HepG2 (cell line): Measurements from ENCODE around the gene SLC16A1. TPM values are rescaled to one million over a fixed set of nuclear protein-coding genes. Genes with fewer than 3 reads are reported as not detected.

Experiments used
- HES4 ChIP-seq: sonication (generic); formaldehyde crosslinking; IDR thresholded peaks from 2 replicates; pipeline ENCODE4 v1.9.0; 2021; ENCODE audit warnings: mild to moderate bottlenecking, missing genetic modification reagents, borderline replicate concordance
- JDP2 ChIP-seq: sonication (generic); formaldehyde crosslinking; IDR thresholded peaks from 2 replicates; pipeline ENCODE4 v1.8.1; 2022; ENCODE audit warnings: missing genetic modification reagents, borderline replicate concordance
- JUND ChIP-seq: sonication (generic); formaldehyde crosslinking; IDR thresholded peaks from 2 replicates; pipeline ENCODE4 v1.8.0; 2022; ENCODE audit warnings: mild to moderate bottlenecking, missing genetic modification reagents
- SATB2 ChIP-seq: sonication (generic); formaldehyde crosslinking; IDR thresholded peaks from 2 replicates; pipeline ENCODE4 v1.5.0; 2020; ENCODE audit warnings: missing genetic modification reagents
- TOPORS ChIP-seq: sonication (generic); formaldehyde crosslinking; IDR thresholded peaks from 2 replicates; pipeline ENCODE4 v1.8.0; 2023; ENCODE audit warnings: mild to moderate bottlenecking, missing genetic modification reagents
- ZIK1 ChIP-seq: sonication (generic); formaldehyde crosslinking; IDR thresholded peaks from 2 replicates; pipeline ENCODE4 v1.5.0; 2020; ENCODE audit warnings: mild to moderate bottlenecking, low read depth, missing genetic modification reagents, borderline replicate concordance
- ZNF276 ChIP-seq: sonication (generic); formaldehyde crosslinking; IDR thresholded peaks from 2 replicates; pipeline ENCODE4 v1.4.0; 2020; ENCODE audit warnings: mild to moderate bottlenecking, low read depth, missing genetic modification reagents
- ZNF441 ChIP-seq: sonication (generic); formaldehyde crosslinking; IDR thresholded peaks from 2 replicates; pipeline ENCODE4 v1.7.0; 2021; ENCODE audit warnings: missing genetic modification reagents, borderline replicate concordance
- ZNF451 ChIP-seq: sonication (generic); formaldehyde crosslinking; IDR thresholded peaks from 2 replicates; pipeline ENCODE4 v1.5.0; 2020; ENCODE audit warnings: mild to moderate bottlenecking, missing genetic modification reagents
- ZNF496 ChIP-seq: sonication (generic); formaldehyde crosslinking; IDR thresholded peaks from 2 replicates; pipeline ENCODE4 v1.8.1; 2023; ENCODE audit warnings: mild to moderate bottlenecking, moderate library complexity, missing genetic modification reagents; ENCODE audit not compliant: insufficient replicate concordance
- ZNF543 ChIP-seq: sonication (generic); formaldehyde crosslinking; IDR thresholded peaks from 2 replicates; pipeline ENCODE4 v1.4.0; 2020; ENCODE audit warnings: mild to moderate bottlenecking, missing genetic modification reagents
- ZNF550 ChIP-seq: sonication (generic); formaldehyde crosslinking; IDR thresholded peaks from 2 replicates; pipeline ENCODE4 v1.4.0; 2020; ENCODE audit warnings: mild to moderate bottlenecking, missing genetic modification reagents, borderline replicate concordance
- ZNF646 ChIP-seq: sonication (generic); formaldehyde crosslinking; IDR thresholded peaks from 2 replicates; pipeline ENCODE4 v1.9.0; 2021; ENCODE audit warnings: mild to moderate bottlenecking, missing genetic modification reagents
- ZSCAN20 ChIP-seq: sonication (generic); formaldehyde crosslinking; IDR thresholded peaks from 2 replicates; pipeline ENCODE4 v1.4.0; 2020; ENCODE audit warnings: missing genetic modification reagents, mild to moderate bottlenecking, borderline replicate concordance
- polyA plus RNA-seq, 8 experiments: library from polyadenylated mRNA; depleted of rRNA in 3 of 8; stranded (reverse) in 7 of 8; unstranded in 1 of 8; fragments of >200 nt; fragmentation: Illumina TruSeq in 4 of 8; extraction: Trizol in 4 of 8; gene quantifications; 2 replicates each; pipeline versions ENCODE4 v1.2.1 to v1.2.3, GENCODE V29; 2011 to 2016; ENCODE audit warnings: low read depth in 4 of 8, missing spikeins in 1 of 8, mixed read lengths in 1 of 8; ENCODE audit not compliant: insufficient read depth in 1 of 8
- total RNA-seq, 5 experiments: library from RNA; depleted of rRNA; stranded (reverse); fragments of >200 nt; fragmentation: Illumina TruSeq; extraction: Trizol; gene quantifications; 2 replicates each; pipeline ENCODE4 v1.2.3, GENCODE V29; 2016; ENCODE audit warnings: low read depth in 1 of 5
- TF ChIP-seq, protein P1 (sequence below): sonication (generic); formaldehyde crosslinking; conservative IDR thresholded peaks from 2 replicates; pipeline ENCODE4 v1.4.0; 2020; ENCODE audit warnings: mild to moderate bottlenecking, missing genetic modification reagents, moderate library complexity
- TF ChIP-seq, protein P2 (sequence below): IDR thresholded peaks from 2 replicates; pipeline ENCODE4 v1.6.1; 2016; ENCODE audit warnings: mild to moderate bottlenecking, missing biosample characterization, missing genetic modification reagents

Gene SLC16A1
- total and polyA plus RNA-seq, 2 of the 13 experiments (the other 11 are each of a cell fraction or from before 2014, with no cell fraction given): 106 to 142 TPM

DNA sequence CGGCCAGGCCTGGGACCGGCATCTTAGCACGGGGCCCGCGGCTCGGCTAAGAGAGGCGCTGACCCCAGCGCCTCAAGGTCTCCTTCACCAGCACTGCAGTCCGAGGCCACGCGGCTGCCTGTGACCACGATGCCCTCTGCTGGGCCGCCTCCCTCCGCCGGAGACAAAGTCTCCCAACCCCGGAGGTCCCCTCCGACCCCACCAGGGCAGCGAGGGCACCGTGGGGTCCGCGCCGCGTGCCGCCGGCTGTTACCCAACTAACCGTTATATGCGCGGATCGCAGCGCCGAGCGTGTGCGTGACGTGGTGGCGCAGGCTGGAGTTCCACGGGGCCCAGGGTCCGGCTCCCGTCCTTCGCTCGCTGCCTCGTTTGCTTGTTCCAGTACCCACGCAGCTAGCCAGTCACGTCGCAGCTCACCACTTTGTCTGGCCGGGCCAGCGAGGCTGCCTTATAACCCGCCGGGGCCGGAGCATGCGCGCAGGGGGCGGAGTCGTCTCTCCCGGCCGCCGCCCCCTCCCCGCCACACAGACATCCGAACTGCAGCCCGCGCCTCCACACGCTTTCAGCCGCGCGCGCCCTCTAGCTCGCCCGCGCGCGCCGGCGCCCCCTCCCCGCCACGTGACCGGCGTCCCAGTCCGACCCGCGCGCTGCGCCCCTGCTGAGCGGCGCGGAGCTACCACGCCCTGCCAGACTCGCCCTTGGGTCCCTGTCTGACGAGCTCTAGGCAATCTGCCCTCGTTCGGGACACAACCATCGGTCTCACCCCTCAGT is at the start of gene SLC16A1 (continued):
- TF ChIP-seq ZIK1 (CRISPR knock-in tag) (peak; percentile 92), ZNF646 (CRISPR knock-in tag) (no peak), ZNF441 (CRISPR knock-in tag) (no peak), TOPORS (CRISPR knock-in tag) (peak; percentile 36; the same call in 1 of the 2 replicates), SATB2 (CRISPR knock-in tag) (no peak), ZNF550 (no peak), HES4 (CRISPR knock-in tag) (0 out of 2 replicates have a peak, but pooled peaks have one; percentile 4), ZSCAN20 (CRISPR knock-in tag) (peak; percentile 41; the same call in 1 of the 2 replicates), JDP2 (peak; percentile 62; the same call in 1 of the 2 replicates), ZNF543 (CRISPR knock-in tag) (peak; percentile 89), ZNF451 (peak; percentile 83; the same call in 1 of the 2 replicates), ZNF276 (CRISPR knock-in tag) (peak; percentile 89), JUND (CRISPR knock-in tag) (no peak; the same call in 1 of the 2 replicates), ZNF496 (CRISPR knock-in tag) (no peak)
- TF ChIP-seq, protein P1, sequence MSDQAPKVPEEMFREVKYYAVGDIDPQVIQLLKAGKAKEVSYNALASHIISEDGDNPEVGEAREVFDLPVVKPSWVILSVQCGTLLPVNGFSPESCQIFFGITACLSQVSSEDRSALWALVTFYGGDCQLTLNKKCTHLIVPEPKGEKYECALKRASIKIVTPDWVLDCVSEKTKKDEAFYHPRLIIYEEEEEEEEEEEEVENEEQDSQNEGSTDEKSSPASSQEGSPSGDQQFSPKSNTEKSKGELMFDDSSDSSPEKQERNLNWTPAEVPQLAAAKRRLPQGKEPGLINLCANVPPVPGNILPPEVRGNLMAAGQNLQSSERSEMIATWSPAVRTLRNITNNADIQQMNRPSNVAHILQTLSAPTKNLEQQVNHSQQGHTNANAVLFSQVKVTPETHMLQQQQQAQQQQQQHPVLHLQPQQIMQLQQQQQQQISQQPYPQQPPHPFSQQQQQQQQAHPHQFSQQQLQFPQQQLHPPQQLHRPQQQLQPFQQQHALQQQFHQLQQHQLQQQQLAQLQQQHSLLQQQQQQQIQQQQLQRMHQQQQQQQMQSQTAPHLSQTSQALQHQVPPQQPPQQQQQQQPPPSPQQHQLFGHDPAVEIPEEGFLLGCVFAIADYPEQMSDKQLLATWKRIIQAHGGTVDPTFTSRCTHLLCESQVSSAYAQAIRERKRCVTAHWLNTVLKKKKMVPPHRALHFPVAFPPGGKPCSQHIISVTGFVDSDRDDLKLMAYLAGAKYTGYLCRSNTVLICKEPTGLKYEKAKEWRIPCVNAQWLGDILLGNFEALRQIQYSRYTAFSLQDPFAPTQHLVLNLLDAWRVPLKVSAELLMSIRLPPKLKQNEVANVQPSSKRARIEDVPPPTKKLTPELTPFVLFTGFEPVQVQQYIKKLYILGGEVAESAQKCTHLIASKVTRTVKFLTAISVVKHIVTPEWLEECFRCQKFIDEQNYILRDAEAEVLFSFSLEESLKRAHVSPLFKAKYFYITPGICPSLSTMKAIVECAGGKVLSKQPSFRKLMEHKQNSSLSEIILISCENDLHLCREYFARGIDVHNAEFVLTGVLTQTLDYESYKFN (CRISPR knock-in tag): peak; percentile 35
- TF ChIP-seq, protein P2, sequence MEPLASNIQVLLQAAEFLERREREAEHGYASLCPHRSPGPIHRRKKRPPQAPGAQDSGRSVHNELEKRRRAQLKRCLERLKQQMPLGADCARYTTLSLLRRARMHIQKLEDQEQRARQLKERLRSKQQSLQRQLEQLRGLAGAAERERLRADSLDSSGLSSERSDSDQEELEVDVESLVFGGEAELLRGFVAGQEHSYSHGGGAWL (CRISPR knock-in tag): peak; percentile 75
